ENCODE data around the gene RIT1. TPM values are rescaled to one million over a fixed set of nuclear protein-coding genes. Genes with fewer than 3 reads are reported as not detected.

RIT1 gene
- total RNA-seq, 1 experiment from 2014 or later = 26.4 TPM

DNA sequence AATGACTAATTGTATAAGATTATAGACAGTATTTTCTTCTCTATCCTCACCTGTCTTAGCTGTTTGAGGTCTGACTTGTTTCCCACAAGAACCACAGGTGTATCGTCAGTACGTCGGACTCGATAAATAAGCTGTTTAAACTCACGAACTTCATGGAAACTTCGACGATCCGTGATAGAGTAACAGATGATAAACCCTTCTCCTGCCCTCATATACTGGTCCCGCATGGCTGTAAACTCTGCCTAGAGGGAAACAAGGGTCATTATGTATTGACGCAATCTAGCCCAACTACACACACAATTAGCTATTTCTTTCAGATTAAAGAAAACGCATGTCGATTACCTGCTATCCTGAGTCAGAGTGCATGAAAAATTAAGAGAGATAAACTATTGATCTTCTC is 6.9 kb downstream of the RIT1 start:
- no peak overlapping the region for H3K14ac ChIP-seq (ENCODE audit: insufficient read depth, low read length)
- H3K27ac Mint-ChIP-seq = no peak overlapping the region
- no peaks in the 10 kb centered on the region for H3K23me2 ChIP-seq (ENCODE audit: insufficient read length, low read depth, low read length, poor library complexity, severe bottlenecking)
- no CpG with 5 or more reads among the region's 12 CpGs for WGBS (ENCODE audit: extremely low coverage, insufficient read length, low lambda C conversion rate)
- no peak overlapping the region for H2BK120ac ChIP-seq (ENCODE audit: low read depth, low read length, poor library complexity, severe bottlenecking)
- no peaks in the 10 kb centered on the region for H3K27me3 ChIP-seq (ENCODE audit: insufficient read depth, low read length)
- no peak overlapping the region for H2AK5ac ChIP-seq (ENCODE audit: insufficient read length, low read length)
- H3K79me2 ChIP-seq (ENCODE audit: insufficient read depth, low read length) = no peaks in the 10 kb centered on the region
- no peak overlapping the region for H3K9ac ChIP-seq (ENCODE audit: extremely low read depth, insufficient read length, low read length)
- H4K91ac ChIP-seq (ENCODE audit: insufficient read length, low read depth, low read length) = no peak overlapping the region
- no peak overlapping the region for H3K4ac ChIP-seq (ENCODE audit: low read depth, low read length)
- H3K23ac ChIP-seq (ENCODE audit: insufficient read length, low read depth, low read length) = no peak overlapping the region
- no peak overlapping the region for H4K8ac ChIP-seq (replicated peaks; ENCODE audit: insufficient read length, low read depth, low read length)
- no peak overlapping the region for H2BK20ac ChIP-seq (ENCODE audit: low read depth, low read length, poor library complexity, severe bottlenecking)
- H3K79me1 ChIP-seq (ENCODE audit: insufficient read depth, low read depth, low read length, poor library complexity, severe bottlenecking) = no peaks in the 10 kb centered on the region
- TF ChIP-seq CTCF (conservative IDR thresholded peaks at IDR 0.05) = no peak
- H3K56ac ChIP-seq (ENCODE audit: insufficient read length, low read depth, low read length) = no peak overlapping the region
- H3T11ph ChIP-seq (ENCODE audit: low read length) = no peak overlapping the region
- no peaks in the 10 kb centered on the region for H3K9me3 ChIP-seq (ENCODE audit: control insufficient read depth, low read depth, low read length)
- no peak for DNase-seq
- no peak overlapping the region for H2BK15ac ChIP-seq (ENCODE audit: low read depth, low read length)
- no peak overlapping the region for H3K4me3 Mint-ChIP-seq
- no peak overlapping the region for H2BK12ac ChIP-seq (ENCODE audit: insufficient read length, low read depth, low read length)
- H3K4me2 ChIP-seq (ENCODE audit: insufficient read depth, insufficient read length, low read length) = no peak overlapping the region
- H3K27ac ChIP-seq (ENCODE audit: insufficient read length, low read depth, low read length) = no peak overlapping the region
- H3K4me1 ChIP-seq (ENCODE audit: insufficient read depth, low read length) = no peaks in the 10 kb centered on the region
- no peak overlapping the region for H3K18ac ChIP-seq (ENCODE audit: insufficient read length, low read depth, low read length)
- no peak overlapping the region for H2AFZ ChIP-seq (ENCODE audit: low read length)
- H3K9me3 Mint-ChIP-seq = no peaks in the 10 kb centered on the region
- H2BK5ac ChIP-seq (ENCODE audit: insufficient read length, low read length) = no peak overlapping the region
- no peaks in the 10 kb centered on the region for H4K20me1 ChIP-seq (ENCODE audit: control insufficient read depth, insufficient read depth, insufficient read length)
- H4K5ac ChIP-seq (ENCODE audit: insufficient read length, low read depth, low read length) = no peak overlapping the region
- H3K36me3 Mint-ChIP-seq (ENCODE audit: insufficient read depth in 1 of 3, low read depth in 3 of 3) = peaks cover 27 to 78% (median 69%) of the 10 kb centered on the region in 3 experiments; a peak in 6 of 7 replicates
- H3K27me3 Mint-ChIP-seq (ENCODE audit: low read depth) = no peaks in the 10 kb centered on the region
- H3K4me1 Mint-ChIP-seq = no peaks in the 10 kb centered on the region
